Measurements from ENCODE around the gene PRSS35.
"Not testable (repeated sequence)": the region's sequence is repeated elsewhere in the genome, so short reads cannot be mapped to it uniquely, and the experiment has no call there.

DNA sequence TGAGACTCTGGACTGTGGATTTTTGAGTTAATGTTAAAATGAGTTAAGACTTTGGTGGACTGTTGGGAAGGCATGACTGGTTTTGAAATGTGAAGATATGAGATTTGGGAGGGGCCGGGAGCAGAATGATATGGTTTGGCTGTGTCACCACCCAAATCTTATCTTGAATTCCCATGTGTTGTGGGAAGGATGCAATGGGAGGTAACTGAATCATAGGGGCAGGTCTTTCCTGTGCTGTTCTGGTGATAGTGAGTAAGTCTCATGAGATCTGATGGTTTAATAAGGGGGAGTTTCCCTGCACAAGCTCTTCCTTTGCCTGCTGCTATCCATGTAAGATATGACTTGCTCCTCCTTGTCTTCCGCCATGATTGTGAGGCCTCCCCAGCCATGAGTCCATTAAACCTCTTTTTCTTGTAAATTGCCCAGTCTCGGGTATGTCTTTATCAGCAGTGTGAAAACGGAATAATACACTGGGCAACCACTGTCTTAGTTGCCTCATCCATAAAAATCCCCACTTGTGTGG, 59.4 kb downstream of the PRSS35 start:
- not testable (repeated sequence) for TF ChIP-seq TAF1 (conservative IDR thresholded peaks at IDR 0.05); SP1 (IDR thresholded peaks at IDR 0.05)

Data from liver (tissue), 1 donor.